MM.1S (cell line): ENCODE data around the gene TUFM.

Experiments
- EZH2 ChIP-seq: fragments of 300-600 bp; sonication (generic); optimal IDR thresholded peaks from 2 replicates; pipeline ENCODE3; 2017; ENCODE audit warnings: low read depth, mild to moderate bottlenecking, antibody characterized with exemption, low read length, mixed read lengths
- EZH2phosphoT487 ChIP-seq: fragments of 300-600 bp; sonication (generic); IDR thresholded peaks from 2 replicates; pipeline ENCODE4 v1.6.1; 2018; ENCODE audit warnings: antibody characterized with exemption, low read length
- TF ChIP-seq, protein P1 (sequence below): fragments of 300-600 bp; sonication (generic); IDR thresholded peaks from 2 replicates; pipeline ENCODE4 v1.5.1; 2016; ENCODE audit warnings: antibody characterized with exemption, low read length, mixed read lengths

GRCh38 chr16:28893291-28893690, 47.1 kb upstream of the TUFM start:
- TF ChIP-seq, protein P1, sequence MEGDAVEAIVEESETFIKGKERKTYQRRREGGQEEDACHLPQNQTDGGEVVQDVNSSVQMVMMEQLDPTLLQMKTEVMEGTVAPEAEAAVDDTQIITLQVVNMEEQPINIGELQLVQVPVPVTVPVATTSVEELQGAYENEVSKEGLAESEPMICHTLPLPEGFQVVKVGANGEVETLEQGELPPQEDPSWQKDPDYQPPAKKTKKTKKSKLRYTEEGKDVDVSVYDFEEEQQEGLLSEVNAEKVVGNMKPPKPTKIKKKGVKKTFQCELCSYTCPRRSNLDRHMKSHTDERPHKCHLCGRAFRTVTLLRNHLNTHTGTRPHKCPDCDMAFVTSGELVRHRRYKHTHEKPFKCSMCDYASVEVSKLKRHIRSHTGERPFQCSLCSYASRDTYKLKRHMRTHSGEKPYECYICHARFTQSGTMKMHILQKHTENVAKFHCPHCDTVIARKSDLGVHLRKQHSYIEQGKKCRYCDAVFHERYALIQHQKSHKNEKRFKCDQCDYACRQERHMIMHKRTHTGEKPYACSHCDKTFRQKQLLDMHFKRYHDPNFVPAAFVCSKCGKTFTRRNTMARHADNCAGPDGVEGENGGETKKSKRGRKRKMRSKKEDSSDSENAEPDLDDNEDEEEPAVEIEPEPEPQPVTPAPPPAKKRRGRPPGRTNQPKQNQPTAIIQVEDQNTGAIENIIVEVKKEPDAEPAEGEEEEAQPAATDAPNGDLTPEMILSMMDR: no peak
- no peak for TF ChIP-seq EZH2
- no peak for TF ChIP-seq EZH2phosphoT487
